Measurements from ENCODE around the gene VRK3. TPM values are rescaled to one million over a fixed set of nuclear protein-coding genes. Genes with fewer than 3 reads are reported as not detected.

The VRK3 gene
- total RNA-seq, 3 donors from 2014 or later = 24.2 to 42.0 (median 40.3) TPM

DNA sequence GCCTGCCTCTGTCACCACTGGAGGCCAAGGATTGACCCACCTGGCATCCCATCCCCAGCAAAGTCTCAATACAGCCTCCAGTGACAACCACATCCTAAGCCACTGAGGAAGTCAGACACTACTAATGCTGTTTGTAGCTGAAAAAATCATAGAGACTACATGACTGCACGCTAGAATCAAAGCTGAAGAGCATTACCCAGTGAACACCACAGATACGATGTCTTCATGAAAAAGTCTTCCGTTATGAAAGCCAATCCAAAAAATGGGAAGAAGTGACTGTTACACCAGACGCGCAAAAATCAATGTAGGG, 84.7 kb downstream of the VRK3 start:
- Histone ChIP-seq H3K27ac (no peak overlapping the region), H3K4me3 (no peak overlapping the region), H3K27me3 (no peaks in the 10 kb centered on the region), H3K4me1 (no peaks in the 10 kb centered on the region), H3K36me3 (no peaks in the 10 kb centered on the region), H3K9me3 (no peaks in the 10 kb centered on the region)
- no peak for TF ChIP-seq POLR2A (IDR thresholded peaks at IDR 0.05)
- no peak for DNase-seq (ENCODE audit: low spot score in 2 of 2)
- intact Hi-C loops (cut with DNase I; ENCODE audit: low total_unique reads) = no loop called here

DNA sequence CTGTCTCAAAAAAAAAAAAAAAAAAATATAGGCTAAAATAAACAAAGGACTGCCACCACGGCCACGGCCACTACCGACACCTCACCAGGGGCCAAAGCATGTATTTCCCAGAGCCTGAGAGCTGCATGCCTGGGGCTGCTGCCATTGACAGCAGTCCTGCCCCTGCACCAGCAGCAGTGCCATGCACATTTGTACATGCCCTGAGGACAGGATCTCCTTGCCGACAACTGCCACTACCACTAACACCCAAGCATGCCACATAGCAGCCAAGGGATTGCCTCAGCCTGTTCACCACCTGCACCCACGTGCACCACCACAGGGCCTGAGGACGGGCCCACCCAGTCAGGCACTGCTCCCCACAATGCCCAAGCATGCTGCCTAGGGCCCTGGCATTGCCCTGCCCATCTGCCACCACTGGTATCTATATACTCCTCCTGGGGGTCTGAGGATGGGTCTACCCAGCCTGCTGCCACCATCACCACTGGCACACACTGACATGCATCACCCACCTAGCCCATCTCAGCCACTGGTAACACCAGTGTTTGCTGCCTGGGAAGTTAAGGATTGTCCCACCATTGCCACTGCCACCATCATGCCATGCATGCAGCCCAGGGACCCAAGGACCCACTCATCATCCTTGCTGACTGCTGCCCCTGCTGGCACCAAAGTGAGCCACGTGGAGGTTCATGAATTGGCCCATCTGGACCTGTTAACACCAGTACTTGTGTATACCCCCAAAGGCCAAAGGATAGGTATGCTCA, 85.3 kb downstream of the VRK3 start:
- Histone ChIP-seq H3K27ac (no peak overlapping the region), H3K36me3 (no peaks in the 10 kb centered on the region), H3K4me3 (no peak overlapping the region), H3K4me1 (no peaks in the 10 kb centered on the region), H3K9me3 (no peaks in the 10 kb centered on the region), H3K27me3 (no peaks in the 10 kb centered on the region)
- no peak for DNase-seq (ENCODE audit: low spot score in 2 of 2)
- intact Hi-C loops (cut with DNase I; ENCODE audit: low total_unique reads) = loop anchor here (2.0 kb wide), 1 partner anchor 23 kb away; no protein-coding TSS in a partner anchor
- TF ChIP-seq POLR2A (IDR thresholded peaks at IDR 0.05) = no peak
- TF ChIP-seq, protein P1, sequence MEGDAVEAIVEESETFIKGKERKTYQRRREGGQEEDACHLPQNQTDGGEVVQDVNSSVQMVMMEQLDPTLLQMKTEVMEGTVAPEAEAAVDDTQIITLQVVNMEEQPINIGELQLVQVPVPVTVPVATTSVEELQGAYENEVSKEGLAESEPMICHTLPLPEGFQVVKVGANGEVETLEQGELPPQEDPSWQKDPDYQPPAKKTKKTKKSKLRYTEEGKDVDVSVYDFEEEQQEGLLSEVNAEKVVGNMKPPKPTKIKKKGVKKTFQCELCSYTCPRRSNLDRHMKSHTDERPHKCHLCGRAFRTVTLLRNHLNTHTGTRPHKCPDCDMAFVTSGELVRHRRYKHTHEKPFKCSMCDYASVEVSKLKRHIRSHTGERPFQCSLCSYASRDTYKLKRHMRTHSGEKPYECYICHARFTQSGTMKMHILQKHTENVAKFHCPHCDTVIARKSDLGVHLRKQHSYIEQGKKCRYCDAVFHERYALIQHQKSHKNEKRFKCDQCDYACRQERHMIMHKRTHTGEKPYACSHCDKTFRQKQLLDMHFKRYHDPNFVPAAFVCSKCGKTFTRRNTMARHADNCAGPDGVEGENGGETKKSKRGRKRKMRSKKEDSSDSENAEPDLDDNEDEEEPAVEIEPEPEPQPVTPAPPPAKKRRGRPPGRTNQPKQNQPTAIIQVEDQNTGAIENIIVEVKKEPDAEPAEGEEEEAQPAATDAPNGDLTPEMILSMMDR (IDR thresholded peaks at IDR 0.05) = no peak
- TF ChIP-seq POLR2AphosphoS5 (IDR thresholded peaks at IDR 0.05) = no peak

DNA sequence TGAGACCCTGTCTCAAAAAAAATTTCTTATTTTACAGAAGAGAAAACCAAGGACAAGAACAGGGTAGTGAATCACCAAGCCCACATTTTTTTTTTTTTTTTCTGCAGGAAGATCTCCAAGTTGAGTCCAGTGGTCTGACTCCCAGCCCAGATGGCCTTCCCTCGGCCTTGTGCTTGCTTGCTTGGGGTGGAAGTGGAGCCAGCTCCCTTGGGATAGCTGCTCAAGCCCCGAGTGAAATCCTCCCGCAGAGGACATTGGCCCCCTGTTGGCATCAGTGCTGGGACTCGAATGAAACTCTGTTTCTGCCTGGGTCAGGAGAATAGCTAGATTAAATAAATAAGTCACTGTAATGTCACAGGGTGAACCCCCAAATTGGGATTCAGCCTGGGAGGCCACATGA, 86.5 kb downstream of the VRK3 start:
- TF ChIP-seq, protein P1 (IDR thresholded peaks at IDR 0.05) = no peak
- TF ChIP-seq POLR2AphosphoS5 (IDR thresholded peaks at IDR 0.05) (no peak), POLR2A (IDR thresholded peaks at IDR 0.05) (no peak)
- no peak for DNase-seq (ENCODE audit: low spot score in 2 of 2)
- no peaks in the 10 kb centered on the region for H3K27me3 ChIP-seq
- H3K36me3 ChIP-seq = no peaks in the 10 kb centered on the region
- no peak overlapping the region for H3K4me3 ChIP-seq
- no peaks in the 10 kb centered on the region for H3K9me3 ChIP-seq
- no peak overlapping the region for H3K27ac ChIP-seq
- no peaks in the 10 kb centered on the region for H3K4me1 ChIP-seq
- intact Hi-C loops (cut with DNase I; ENCODE audit: low total_unique reads) = loop anchor here (2.0 kb wide), 1 partner anchor 24 kb away; no protein-coding TSS in a partner anchor

DNA sequence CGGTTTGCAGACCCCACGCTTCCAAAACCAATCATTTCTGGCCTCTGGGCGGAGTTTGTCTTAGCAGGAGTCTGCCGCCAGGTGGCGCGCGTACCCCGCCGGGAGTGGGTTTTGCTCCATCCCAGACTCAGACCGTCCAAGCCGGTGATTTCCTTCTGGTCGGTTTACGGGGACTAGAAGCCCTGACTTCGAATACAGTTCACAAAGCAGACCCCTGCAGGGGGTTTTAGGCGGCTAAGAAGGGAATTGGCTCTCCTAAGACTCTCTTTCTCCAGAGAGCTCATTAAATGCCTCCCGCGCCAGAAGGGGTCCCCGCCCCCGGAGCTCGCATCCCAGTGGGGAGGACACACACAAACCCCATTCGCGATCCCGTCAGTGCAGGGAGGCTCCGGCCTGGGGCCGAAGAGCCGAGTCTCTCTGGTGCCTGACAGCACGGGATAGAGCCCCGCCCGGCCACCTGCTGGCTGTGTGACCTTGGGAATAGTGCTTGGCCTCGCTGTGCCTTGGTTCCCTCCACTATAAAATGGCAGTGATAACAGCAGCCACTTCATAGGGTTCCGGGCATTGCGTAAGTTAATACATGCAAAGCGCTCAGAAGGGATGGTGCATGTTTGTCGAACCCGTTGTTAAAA, 87.3 kb downstream of the VRK3 start:
- DNase-seq (ENCODE audit: low spot score in 2 of 2) = peak; percentile 46 to 72
- Histone ChIP-seq H3K4me1 (no peaks in the 10 kb centered on the region), H3K27me3 (no peaks in the 10 kb centered on the region), H3K36me3 (no peaks in the 10 kb centered on the region), H3K27ac (no peak overlapping the region), H3K9me3 (no peaks in the 10 kb centered on the region), H3K4me3 (peak overlapping the region in 1 of 3 donors; percentile 49)
- intact Hi-C loops (cut with DNase I; ENCODE audit: low total_unique reads) = loop anchor here (2.0 kb wide), 1 partner anchor 25 kb away; no protein-coding TSS in a partner anchor
- TF ChIP-seq, protein P1 (IDR thresholded peaks at IDR 0.05) = peak; percentile 89 to 97 (median 90)
- TF ChIP-seq POLR2A (IDR thresholded peaks at IDR 0.05) (no peak), POLR2AphosphoS5 (IDR thresholded peaks at IDR 0.05) (peak in 1 of 3 donors; percentile 26)

DNA sequence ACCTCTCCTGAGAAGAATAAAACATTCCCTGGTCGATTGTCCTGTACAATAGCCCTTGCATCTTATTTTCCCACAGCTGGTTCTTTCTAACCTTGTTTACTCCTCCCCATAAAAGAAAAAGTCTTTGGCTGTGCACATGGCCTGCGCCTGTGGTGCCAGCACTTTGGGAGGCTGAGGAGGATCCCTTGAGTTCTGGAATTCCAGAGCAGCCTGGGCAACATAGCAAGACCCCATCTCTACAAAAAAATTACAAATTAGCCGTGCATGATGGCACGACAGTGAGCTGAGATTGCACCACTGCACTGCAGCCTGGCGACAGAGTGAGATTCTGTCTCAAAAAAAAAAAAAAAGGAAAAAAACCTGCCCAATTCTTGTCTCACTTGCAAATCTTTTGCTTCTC, 88.6 kb downstream of the VRK3 start:
- no peaks in the 10 kb centered on the region for H3K4me1 ChIP-seq
- TF ChIP-seq POLR2A (IDR thresholded peaks at IDR 0.05) = no peak
- TF ChIP-seq, protein P1 (IDR thresholded peaks at IDR 0.05) = no peak
- no peak for TF ChIP-seq POLR2AphosphoS5 (IDR thresholded peaks at IDR 0.05)
- intact Hi-C loops (cut with DNase I; ENCODE audit: low total_unique reads) = no loop called here
- no peak overlapping the region for H3K4me3 ChIP-seq
- no peaks in the 10 kb centered on the region for H3K36me3 ChIP-seq
- no peak overlapping the region for H3K27ac ChIP-seq
- no peaks in the 10 kb centered on the region for H3K27me3 ChIP-seq
- no peak for DNase-seq (ENCODE audit: low spot score in 2 of 2)
- no peaks in the 10 kb centered on the region for H3K9me3 ChIP-seq
